HG03432 (cell line): ENCODE results near the gene MTCH1.

Experiments used
- ATAC-seq: cut with Tn5 transposase; IDR thresholded peaks from one replicate; pipeline ENCODE4 v1.9.1; 2021; ENCODE audit warnings: mild to moderate bottlenecking, moderate library complexity; ENCODE audit not compliant: unreplicated experiment

MTCH1 gene

DNA sequence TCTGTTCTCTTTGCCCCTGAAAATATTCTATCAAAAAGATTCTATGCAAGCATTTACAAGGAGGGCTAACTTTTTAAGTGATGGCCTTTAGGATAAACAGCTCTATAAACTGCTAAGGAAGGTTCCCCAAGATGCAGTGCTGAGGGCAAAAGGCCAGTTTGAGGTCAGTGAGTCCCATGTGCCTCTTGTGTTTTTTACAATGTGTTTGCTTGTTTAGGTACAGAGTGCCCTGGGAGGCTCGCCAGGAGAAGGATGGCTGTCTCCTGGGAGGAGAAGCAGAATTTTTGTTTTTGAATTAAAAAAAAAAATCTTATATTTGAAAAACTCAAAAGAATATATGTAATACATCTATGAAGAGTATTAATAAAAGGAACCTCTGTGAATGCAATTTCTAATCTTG, 12.8 kb downstream of the MTCH1 start:
- ATAC-seq: no peak

DNA sequence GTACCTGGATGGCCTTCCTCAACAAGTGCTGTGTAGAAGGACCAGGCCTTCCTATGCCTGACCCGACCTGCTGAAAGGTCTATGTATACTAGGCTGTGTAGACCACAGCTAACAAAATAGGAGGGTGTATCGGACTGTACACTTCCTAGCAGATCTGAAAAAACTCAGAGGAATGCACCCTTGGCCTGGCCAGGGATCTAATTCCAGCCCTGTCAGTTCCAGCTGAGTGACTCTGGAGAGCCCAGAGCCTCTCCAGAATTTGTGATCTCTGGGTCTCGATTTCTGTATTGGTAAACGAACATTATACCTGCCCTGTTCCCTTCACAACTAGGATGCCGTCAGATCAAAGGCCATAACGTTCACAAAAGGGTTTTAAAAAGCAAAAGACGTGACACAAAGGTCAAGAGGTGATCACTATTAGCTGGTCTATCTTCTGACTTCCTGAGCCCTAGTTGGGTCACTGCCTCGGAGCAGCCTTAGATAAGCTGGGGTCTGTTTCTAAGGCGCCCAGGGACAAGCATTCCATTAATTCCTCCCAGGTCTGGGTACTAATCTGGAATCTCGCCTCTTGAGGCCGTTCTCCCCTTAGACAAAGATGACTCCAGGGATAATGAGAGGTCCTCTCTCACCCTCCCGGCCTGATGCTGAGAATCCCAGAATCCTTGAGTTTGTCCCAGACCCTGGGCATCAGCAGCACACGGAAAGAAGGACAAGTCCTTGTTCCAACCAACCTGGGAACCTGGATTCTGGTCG, 13.9 kb downstream of the MTCH1 start:
- no peak for ATAC-seq

DNA sequence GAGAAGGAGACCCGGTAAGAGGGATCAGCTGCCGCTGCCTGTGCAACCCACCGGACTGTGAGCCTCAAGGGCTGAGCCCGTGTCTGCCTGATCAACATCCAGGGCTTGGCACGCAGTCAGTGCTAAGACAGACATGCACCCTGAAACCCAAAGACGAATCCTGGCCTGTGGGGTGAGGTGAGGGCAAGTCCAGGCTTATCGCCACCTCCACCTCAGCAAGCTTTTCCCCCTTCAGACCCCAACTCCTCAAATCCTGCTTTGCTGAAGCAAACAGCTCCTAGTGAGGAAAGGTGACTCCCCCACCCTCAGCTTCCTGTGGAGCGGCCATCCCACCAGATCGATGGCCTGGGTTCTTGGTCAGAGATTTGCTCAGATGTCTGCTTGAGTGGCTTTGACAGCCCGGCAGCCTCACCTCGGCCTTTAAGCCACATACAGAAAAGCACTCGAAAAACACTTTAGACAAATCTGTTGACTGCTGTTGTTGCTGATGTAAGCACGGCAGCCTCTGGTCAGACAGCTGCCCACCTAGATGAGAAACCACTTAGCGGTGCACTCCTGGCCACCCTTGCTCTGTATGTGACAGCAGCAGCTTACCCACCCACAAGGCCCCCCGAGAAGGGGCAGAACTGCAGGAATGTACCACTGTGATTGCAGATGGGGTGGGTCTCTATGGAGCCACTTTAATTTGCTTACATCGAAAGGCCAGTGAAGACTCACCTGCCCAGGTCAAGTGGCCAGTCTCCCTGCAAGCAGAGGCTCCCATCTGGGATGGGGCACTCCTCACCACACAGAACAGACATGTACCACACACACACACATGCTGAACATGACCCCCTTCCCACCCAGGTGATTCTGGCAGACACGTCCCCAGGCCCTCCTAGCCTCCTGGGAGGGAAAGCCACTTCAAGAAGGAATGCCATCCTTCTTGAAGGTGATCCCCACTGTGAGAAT, 14.8 kb downstream of the MTCH1 start:
- ATAC-seq: no peak

DNA sequence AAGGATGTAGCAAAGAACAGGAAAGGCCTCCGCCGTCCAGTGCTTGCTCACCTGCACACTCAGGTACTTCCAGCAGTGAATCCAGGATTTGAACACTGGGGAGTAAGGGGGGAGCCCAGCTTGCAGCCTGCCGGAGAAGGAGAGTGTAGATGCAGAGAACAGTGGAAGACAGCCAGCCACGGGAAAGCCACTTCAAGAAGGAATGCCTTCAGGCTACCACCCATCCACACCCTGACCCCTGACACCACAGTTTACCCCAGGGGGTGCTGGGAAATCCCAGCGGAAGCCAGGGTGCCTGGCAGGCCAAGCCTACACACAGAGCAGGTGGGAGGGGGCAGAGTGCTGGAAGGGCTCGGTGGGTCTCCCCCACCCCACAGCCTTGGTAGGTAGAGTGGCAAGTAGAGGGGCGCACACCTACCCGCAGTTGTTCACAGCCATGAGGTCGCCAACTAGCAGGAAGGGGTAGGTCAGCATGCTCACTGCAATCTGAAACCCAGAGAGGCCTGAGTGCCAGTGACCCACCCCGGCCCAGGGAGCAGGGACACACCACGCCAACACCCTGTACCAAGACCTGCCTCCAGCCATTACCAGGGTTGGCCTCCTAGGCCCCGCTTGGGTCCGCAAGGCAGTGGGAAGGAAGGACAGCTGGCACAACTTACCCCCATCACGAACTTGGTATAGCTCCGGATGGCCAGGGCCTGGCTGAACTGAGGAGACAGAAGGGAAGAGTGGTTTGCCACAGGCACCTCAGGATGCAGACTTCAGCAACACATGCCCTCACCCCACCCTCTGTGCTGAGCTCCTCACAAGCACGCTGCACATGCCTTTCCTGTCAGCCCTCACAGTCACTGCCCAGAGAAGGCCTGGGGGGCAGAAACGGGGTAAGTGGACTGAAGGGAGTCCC, 15.8 kb downstream of the MTCH1 start:
- no peak for ATAC-seq

DNA sequence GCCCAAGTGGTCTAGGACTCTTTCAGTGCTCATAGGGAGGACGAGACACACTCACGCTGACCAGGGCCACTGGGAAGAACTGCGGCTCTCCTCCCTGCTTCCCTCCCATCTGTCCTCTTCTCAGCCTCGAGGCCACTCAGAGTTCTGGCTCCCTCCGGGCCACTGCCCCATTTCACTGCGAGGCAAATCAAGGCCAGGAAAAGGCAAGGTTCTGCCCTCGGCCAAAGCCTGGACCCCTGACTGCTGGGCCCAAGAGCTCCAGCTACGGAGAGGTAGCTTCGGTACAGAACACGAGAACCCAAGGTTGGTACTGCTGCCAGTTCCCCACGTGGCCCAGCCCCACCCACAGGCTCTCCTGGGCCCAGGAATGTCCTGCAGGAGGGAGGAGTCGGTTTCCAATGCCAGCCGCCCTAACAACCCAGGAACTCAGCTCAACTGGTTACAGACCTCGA, 16.7 kb downstream of the MTCH1 start:
- no peak for ATAC-seq

DNA sequence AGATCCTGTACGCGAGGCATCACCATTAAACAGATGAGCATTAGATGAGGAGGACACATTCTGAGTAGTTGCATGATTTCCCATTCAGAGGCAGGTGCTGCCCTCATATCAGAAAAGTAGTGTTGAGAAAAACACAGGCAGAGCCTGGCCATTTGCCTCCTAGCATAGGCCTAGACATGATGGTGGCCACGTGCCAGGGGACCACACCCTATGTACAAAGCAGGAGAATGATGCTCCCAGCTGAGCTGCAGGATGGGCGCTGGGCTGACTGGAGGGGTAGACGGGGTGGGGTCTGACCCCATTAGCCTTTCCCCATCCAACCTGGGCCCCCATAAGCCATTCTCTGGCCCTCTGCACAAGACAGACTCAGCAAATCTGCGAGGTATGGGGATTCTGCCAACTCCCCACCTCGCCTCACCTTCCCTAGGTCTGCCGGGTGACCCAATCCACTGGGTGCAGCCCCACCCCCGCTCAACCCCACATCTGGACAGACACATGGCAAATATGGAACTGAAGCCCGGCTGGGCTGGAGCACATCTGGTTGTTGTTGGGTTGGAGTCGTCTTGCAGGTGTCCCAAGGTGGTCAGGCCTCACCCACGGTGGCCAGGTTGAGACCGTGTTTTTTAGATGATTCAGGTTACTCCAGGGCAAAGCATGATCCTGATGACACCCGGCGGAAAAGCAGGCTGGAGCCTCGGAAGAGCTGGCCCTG, 17.6 kb downstream of the MTCH1 start:
- ATAC-seq: no peak

DNA sequence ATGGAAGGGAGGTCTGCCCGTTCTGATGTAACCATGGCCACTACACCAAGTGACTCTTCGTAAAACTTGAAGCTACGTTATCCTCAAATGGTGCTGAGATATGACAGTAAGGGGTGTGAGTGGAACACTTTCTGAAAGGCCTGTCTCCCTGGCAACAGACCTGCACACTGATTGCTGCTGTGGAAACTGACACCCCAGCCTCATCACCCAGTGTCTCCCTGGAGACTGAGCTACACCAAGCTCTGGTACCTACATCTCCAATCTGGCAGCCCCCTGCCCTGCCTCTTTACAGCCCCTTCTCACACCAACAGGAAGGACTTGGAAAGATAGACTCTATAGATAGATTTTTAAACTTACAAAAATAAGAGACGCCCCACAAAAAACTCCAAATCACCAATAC, 18.2 kb downstream of the MTCH1 start:
- no peak for ATAC-seq

DNA sequence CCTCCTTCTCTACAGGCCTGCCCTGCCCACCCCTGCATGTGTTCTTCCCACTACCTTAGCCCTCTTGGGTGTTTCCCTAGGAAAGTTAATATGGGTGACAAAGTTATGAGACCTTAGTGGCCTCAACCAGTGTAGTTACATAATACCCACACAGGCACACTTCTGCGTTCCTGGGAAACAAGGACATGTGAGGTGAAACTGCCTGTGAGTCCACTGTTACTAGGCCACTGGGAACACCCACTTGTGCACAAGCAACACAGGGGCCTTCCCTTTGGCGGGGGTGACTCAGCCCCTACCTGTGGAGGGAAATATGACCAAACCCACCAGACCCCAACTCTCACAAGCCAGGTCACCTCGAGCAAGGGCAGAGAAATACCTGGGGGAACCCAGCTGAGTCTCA, 18.7 kb downstream of the MTCH1 start:
- ATAC-seq: no peak

DNA sequence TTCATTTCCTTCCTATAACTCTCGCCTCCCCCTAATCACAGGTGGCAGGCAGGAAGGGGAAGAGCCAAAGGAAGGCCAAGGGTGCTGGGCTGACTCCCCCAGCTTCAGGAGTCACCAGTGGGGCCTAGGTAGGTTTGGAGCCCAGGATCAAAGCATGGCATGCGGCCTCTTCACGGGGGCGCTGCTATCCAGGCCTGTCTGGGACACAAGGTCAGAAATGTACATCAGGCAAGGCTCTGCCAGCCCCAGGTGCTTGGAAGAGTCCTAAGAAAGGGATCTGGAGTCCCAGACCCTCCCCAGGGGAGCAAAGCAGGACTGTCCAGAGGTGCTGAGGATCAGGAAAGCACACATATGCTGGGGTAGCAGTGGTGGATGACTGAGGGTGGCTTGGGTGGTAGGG, 21.1 kb downstream of the MTCH1 start:
- ATAC-seq: no peak

DNA sequence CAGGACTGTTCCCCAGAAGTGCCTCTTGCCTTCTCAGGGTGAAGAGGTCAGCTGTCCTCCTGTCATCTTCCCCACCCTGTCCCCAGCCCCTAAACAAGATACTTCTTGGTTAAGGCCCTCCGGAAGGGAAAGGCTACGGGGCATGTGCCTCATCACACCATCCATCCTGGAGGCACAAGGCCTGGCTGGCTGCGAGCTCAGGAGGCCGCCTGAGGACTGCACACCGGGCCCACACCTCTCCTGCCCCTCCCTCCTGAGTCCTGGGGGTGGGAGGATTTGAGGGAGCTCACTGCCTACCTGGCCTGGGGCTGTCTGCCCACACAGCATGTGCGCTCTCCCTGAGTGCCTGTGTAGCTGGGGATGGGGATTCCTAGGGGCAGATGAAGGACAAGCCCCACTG, 21.6 kb downstream of the MTCH1 start:
- no peak for ATAC-seq

DNA sequence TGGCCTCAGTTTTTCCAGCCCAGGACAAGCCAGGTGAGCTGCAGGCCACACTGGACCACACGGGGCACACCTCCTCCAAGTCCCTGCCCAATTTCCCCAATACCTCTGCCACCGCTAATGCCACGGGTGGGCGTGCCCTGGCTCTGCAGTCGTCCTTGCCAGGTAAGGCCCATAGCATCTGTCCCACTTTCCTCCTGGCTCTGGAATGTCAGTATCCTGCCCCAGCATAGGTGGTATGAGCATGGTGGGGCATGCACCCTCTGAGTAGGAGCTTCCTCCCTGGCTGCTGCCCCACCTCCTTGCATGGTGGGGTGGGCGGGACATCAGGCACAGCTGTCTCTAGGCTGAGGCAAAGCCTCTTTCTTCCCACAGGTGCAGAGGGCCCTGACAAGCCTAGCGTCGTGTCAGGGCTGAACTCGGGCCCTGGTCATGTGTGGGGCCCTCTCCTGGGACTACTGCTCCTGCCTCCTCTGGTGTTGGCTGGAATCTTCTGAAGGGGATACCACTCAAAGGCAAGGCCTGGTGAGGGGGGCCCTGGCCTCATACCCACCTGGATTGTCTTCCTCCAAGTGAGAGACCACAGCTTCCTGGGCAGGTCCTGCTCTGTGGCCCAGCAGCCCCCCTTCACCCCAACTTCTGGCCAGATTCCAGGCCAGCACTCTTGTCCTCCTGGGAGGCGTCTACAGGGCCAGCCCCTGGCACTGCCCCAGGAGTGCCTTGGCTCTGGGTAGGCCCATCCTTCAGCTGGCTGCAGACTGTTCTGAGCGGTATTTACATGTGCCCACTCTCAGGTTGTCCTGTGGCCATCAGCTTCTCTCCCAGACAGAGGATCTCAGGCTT, 22.3 kb downstream of the MTCH1 start:
- ATAC-seq: peak; percentile 63

DNA sequence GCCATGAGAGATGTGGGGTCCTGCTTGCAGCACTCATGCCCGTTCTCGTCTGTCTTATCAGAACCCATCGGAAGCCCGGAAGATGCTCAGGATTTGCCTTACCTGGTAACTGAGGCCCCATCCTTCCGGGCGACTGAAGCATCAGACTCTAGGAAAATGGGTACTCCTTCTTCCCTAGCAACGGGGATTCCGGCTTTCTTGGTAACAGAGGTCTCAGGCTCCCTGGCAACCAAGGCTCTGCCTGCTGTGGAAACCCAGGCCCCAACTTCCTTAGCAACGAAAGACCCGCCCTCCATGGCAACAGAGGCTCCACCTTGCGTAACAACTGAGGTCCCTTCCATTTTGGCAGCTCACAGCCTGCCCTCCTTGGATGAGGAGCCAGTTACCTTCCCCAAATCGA, 23.1 kb downstream of the MTCH1 start:
- peak; percentile 48 for ATAC-seq

DNA sequence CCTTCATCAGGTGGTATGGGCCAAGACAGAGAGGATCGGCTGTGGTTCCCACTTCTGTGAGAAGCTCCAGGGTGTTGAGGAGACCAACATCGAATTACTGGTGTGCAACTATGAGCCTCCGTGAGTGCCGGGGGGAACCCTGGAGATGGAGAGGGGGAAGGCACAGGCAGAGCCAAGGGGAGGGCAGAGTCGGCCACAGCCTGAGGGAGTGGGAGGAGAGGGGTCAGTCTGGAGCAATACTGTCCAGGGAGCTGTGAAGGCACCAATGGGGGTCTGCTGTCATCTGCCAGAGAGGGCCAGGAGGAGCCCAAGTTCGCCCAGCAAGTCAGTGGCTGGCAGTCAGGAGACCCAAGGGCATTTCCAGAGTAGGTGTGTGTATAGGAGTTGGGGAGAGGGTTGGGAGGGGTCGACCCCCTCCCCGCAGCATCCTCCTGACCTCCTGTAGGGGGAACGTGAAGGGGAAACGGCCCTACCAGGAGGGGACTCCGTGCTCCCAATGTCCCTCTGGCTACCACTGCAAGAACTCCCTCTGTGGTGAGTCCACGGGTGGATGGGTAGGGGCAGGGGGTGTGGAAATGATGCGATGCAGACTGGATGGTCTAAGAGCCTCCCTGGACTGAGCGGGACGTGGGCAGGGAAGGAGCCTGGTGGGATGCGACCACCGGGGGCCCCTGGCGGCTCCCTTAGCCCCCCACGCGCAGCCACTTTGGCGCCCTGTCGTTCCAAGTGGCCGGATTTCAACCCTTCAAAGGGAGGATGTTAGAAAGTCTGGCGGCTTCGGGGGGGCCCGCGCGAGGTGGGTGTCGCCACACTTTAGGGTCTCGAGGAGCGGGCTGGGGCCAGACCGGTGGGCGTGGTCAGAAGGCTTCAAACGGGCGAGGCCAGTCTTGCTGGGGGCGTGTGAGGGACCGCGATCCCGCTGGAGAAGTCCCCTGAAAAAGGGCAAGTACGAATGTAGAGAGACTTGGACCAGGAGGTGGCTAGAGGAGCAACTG, 24.3 kb downstream of the MTCH1 start:
- ATAC-seq: no peak

DNA sequence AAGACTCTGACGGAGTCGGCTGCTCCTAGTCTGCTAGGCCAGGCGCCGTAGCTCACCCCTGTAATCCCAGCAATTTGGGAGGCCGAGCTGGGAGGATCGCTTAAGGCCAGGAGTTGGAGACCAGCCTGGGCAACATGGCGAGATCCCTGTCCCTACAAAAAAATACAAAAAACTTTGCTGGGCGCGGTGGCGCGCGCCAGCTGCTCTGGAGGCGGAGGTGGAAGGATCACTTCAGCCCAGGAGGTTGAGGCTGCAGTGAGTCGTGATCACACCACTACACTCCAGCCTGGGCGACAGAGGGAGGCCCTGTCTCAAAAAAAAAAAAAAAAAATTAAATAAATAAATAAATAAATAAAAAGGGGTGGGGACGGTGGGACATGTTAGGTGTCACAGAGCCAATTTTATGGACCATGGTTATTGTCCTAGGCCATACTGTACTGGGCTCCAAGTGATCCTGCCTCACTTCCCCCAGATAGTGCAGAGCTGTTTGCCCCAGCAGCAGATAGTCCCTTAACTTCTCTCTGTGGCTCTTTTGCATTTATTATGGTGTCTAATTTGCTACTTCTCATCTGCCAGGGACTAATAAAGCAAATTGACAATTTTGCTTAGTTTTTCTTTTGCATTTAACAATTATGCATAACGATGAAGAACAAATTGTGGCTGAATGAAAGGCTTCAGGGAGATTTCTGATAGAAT, 26.3 kb downstream of the MTCH1 start:
- no peak for ATAC-seq

DNA sequence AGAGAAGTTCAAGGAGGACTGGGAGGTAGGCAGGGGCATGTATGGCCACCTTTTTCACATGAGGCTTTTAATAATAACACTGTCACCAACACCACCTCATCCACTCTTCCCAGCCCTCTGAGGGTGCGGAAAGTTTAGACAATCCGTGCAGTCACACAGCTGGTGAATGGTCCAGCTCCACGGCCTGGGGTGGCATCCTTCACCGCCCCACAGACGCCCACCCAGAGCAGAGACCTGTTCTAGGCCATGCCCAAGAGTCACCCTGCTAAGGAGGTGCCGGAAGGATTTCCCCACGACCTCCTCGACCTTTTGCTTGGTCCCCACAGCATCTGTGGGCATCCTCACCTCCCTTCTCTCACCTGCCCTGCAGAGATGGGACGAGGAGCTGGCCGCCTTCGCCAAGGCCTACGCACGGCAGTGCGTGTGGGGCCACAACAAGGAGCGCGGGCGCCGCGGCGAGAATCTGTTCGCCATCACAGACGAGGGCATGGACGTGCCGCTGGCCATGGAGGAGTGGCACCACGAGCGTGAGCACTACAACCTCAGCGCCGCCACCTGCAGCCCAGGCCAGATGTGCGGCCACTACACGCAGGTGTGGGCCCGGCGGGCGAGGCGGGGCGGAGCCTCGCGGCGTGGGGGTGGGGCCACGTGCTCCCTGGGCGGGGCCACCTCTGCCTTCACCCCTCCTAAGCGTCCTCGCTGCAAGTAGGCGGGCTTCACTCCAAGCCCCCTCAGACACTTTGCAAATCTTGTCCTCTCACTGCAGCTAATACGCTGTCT, 27.0 kb downstream of the MTCH1 start:
- no peak for ATAC-seq

DNA sequence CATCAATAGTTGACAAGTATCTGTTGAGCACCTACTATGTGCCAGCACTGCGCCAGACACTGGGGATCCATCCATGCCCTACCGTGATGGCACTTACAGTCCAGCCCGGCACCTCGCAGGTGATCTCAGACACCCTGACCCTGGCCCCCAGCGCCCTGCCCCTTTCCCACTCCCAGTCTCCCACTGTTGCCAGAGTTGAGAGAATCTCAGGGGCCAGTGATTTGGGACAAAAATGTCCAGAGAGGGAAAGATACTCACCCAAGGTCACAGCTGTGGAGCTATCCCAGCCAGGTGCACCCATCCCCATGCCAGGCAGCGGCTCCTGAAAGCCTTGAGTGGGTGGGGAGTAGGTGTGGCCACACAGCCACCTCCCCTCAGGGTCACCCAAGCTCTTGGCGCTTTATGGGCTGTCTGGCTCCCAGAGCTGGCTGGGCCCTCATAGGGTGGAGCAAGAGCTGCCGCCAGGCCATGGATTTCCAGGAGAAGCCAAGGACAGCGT, 28.2 kb downstream of the MTCH1 start:
- ATAC-seq: no peak

DNA sequence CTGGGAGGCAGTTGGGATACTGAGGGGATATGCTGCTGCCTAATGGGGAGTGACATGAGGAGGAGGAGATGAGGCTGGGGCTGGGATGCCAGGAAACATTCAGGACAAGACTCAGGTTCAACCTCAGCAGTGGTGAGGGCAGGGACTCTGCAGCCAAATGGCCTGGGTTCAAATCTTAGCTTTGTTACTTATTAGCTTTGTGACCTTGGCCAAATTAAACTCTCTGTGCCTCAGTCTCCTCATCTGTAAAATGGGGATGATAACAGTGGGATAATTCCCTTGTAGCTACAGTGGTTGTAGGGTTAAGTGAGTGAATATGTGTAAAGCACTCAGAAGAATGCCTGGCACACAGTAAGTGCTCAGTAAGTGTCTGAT, 29.6 kb downstream of the MTCH1 start:
- ATAC-seq: no peak
